Gastroesophageal sphincter (tissue), 4 donors: ENCODE data around the gene PARP6. TPM values are rescaled to one million over a fixed set of nuclear protein-coding genes. Genes with fewer than 3 reads are reported as not detected.

Experiments used
- ATAC-seq: fragments of 150-250 bp; one replicate; pipeline ENCODE4 v1.9.1; 2016; ENCODE audit warnings: mild to moderate bottlenecking, moderate library complexity
- H3K27ac ChIP-seq, 4 donors: fragments of 200-600 bp; sonication (generic) in 3 of 4; 1 replicate in 3 of 4; 2 replicates in 1 of 4; pipeline ENCODE4 v1.5.1; 2016 to 2019
- H3K27me3 ChIP-seq: fragments of 200-600 bp; sonication (generic); one replicate; pipeline ENCODE4 v1.5.1; 2019
- H3K36me3 ChIP-seq, 2 donors: fragments of 200-600 bp; sonication (generic); one replicate each; pipeline ENCODE4 v1.5.1; 2019; ENCODE audit warnings: control low read depth in 1 of 2
- H3K4me1 ChIP-seq, 3 donors: fragments of 200-600 bp; sonication (generic); 1 replicate in 2 of 3; 2 replicates in 1 of 3; pipeline ENCODE4 v1.5.1; 2016 to 2019; ENCODE audit warnings: control low read depth in 2 of 3
- H3K4me3 ChIP-seq, 2 donors: fragments of 200-600 bp; sonication (generic); one replicate each; pipeline ENCODE4 v1.5.1; 2019; ENCODE audit warnings: mild to moderate bottlenecking in 1 of 2, moderate library complexity in 1 of 2
- H3K9me3 ChIP-seq, 3 donors: fragments of 200-600 bp; sonication (generic); one replicate each; pipeline ENCODE4 v1.5.1; 2017 to 2019; ENCODE audit warnings: control low read depth in 2 of 3
- EP300 ChIP-seq: sonication (generic); formaldehyde crosslinking; IDR thresholded peaks from one replicate; pipeline ENCODE4 v1.6.1; 2017; ENCODE audit warnings: antibody characterized with exemption, mild to moderate bottlenecking
- POLR2A ChIP-seq, 2 donors: fragments of 450-650 bp; IDR thresholded peaks; one replicate each; pipeline ENCODE4 v1.6.1; 2017; ENCODE audit warnings: antibody characterized with exemption in 2 of 2, mild to moderate bottlenecking in 2 of 2, moderate library complexity in 1 of 2
- POLR2AphosphoS5 ChIP-seq: sonication (generic); formaldehyde crosslinking; IDR thresholded peaks from one replicate; pipeline ENCODE4 v1.6.1; 2017; ENCODE audit warnings: antibody characterized with exemption
- WGBS, 2 donors: methylation state at CpG; one replicate each; pipeline ENCODE4 v1.1.5; 2018; ENCODE audit warnings: low coverage in 1 of 2; 5-methylcytosine and 5-hydroxymethylcytosine counted together
- total RNA-seq, 4 donors: library from RNA; depleted of rRNA; stranded (reverse); fragments of >200 nt; gene quantifications; one replicate each; pipeline ENCODE4 v1.1.0, GENCODE V29; 2016
- TF ChIP-seq, protein P1 (sequence below), 4 experiments: fragments of 200-600 bp in 2 of 4; fragments of 450-650 bp in 2 of 4; sonication (generic) in 1 of 4; IDR thresholded peaks; one replicate each; pipeline ENCODE4 v1.5.1; 2017 to 2019; ENCODE audit warnings: antibody characterized with exemption in 4 of 4, mild to moderate bottlenecking in 2 of 4, moderate library complexity in 2 of 4

PARP6 gene
- total RNA-seq, 4 donors from 2014 or later, result 38.2 to 98.7 (median 71.4) TPM

DNA sequence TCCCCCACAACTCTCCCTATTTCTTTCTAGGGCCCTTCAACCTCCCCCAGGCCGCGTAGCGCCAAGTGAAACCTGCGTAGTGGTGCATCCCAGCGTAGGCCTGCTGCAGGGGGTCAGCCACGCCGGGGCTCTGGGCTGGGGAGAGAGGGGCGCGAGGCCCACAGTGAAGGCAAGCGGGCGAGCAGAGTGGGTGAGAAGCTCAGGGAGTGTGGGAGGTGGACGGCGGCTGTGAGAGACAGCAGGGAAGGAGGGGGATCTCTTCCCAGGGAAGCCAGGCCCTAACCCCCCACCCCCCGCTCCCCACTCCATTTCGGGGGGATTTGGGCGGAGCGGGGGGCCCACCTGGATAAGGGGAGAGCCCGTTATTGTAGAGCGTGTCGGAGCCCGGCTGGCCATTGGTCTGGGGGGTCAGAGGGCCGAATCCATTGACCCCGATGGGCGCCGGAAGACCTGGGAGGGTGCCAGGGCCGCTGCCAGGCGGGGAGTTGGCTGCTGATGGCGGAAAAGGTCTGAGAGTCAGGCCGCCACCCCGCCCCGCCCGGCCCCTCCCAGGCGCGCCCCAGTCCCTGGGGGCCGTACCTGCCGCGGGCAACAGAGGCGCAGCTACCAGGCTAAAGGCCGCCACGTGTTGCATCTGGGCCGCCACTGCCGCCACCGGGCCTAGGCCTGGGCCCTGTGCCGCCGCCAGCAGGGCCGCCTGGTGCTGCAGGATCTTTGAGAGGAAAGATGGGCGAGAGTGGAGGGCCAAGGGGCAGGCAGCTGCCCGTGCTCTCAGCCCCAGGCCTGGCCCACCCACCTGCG lies 16.6 kb upstream of the PARP6 start:
- Histone ChIP-seq H3K4me3 (no peak overlapping the region), H3K27ac (no peak overlapping the region), H3K4me1 (no peaks in the 10 kb centered on the region), H3K36me3 (peaks cover 0 to 9% of the 10 kb centered on the region in 2 donors), H3K27me3 (no peaks in the 10 kb centered on the region), H3K9me3 (no peaks in the 10 kb centered on the region)
- TF ChIP-seq POLR2A (IDR thresholded peaks at IDR 0.05) (no peak), EP300 (no peak), POLR2AphosphoS5 (no peak)
- TF ChIP-seq, protein P1, sequence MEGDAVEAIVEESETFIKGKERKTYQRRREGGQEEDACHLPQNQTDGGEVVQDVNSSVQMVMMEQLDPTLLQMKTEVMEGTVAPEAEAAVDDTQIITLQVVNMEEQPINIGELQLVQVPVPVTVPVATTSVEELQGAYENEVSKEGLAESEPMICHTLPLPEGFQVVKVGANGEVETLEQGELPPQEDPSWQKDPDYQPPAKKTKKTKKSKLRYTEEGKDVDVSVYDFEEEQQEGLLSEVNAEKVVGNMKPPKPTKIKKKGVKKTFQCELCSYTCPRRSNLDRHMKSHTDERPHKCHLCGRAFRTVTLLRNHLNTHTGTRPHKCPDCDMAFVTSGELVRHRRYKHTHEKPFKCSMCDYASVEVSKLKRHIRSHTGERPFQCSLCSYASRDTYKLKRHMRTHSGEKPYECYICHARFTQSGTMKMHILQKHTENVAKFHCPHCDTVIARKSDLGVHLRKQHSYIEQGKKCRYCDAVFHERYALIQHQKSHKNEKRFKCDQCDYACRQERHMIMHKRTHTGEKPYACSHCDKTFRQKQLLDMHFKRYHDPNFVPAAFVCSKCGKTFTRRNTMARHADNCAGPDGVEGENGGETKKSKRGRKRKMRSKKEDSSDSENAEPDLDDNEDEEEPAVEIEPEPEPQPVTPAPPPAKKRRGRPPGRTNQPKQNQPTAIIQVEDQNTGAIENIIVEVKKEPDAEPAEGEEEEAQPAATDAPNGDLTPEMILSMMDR (IDR thresholded peaks at IDR 0.05), result no peak
- ATAC-seq, result no peak
- WGBS, 2 donors, result 90% methylated on average over 2 of the region's 49 CpGs; no CpG with 5 or more reads in 1 of the 2 donors

GRCh38 chr15:72285927-72286516 lies 13.7 kb upstream of the PARP6 start:
- H3K36me3 ChIP-seq, result peaks cover 0 to 9% of the 10 kb centered on the region in 2 donors
- H3K9me3 ChIP-seq, result no peaks in the 10 kb centered on the region
- no peak for TF ChIP-seq EP300
- TF ChIP-seq, protein P1 (IDR thresholded peaks at IDR 0.05), result peak in 3 of 4 experiments; percentile 48 to 68 (median 59)
- peak; percentile 40 for ATAC-seq
- no peak overlapping the region for H3K27ac ChIP-seq
- H3K4me1 ChIP-seq, result no peaks in the 10 kb centered on the region
- whole genome bisulfite sequencing, 2 donors, result 41% methylated on average over 2 of the region's 10 CpGs; no CpG with 5 or more reads in 1 of the 2 donors
- H3K27me3 ChIP-seq, result no peaks in the 10 kb centered on the region
- H3K4me3 ChIP-seq, result no peak overlapping the region

GRCh38 chr15:72285402-72285801 lies 13.0 kb upstream of the PARP6 start:
- Histone ChIP-seq H3K9me3 (no peaks in the 10 kb centered on the region), H3K36me3 (peaks cover 0 to 9% of the 10 kb centered on the region in 2 donors), H3K4me3 (no peak overlapping the region), H3K4me1 (no peaks in the 10 kb centered on the region), H3K27ac (no peak overlapping the region), H3K27me3 (no peaks in the 10 kb centered on the region)
- TF ChIP-seq, protein P1 (IDR thresholded peaks at IDR 0.05), result no peak
- no peak for TF ChIP-seq POLR2A (IDR thresholded peaks at IDR 0.05)
- no peak for TF ChIP-seq POLR2AphosphoS5
- no peak for TF ChIP-seq EP300
- no peak for ATAC-seq
- WGBS, 2 donors, result 80% methylated on average over 1 of the region's 3 CpGs; no CpG with 5 or more reads in 1 of the 2 donors

GRCh38 chr15:72284781-72285180 lies 12.4 kb upstream of the PARP6 start:
- H3K36me3 ChIP-seq, result peaks cover 0 to 9% of the 10 kb centered on the region in 2 donors
- no peak overlapping the region for H3K4me3 ChIP-seq
- H3K27me3 ChIP-seq, result no peaks in the 10 kb centered on the region
- no peaks in the 10 kb centered on the region for H3K9me3 ChIP-seq
- WGBS, 2 donors, result 75 to 92% methylated on average over 1 of the region's 1 CpG
- H3K27ac ChIP-seq, result no peak overlapping the region
- TF ChIP-seq, protein P1 (IDR thresholded peaks at IDR 0.05), result no peak
- TF ChIP-seq POLR2AphosphoS5 (no peak), EP300 (no peak), POLR2A (IDR thresholded peaks at IDR 0.05) (no peak)
- no peak for ATAC-seq
- no peaks in the 10 kb centered on the region for H3K4me1 ChIP-seq

GRCh38 chr15:72281713-72282112 lies 9.4 kb upstream of the PARP6 start:
- Histone ChIP-seq H3K36me3 (no peaks in the 10 kb centered on the region), H3K9me3 (no peaks in the 10 kb centered on the region), H3K27me3 (no peaks in the 10 kb centered on the region), H3K4me3 (no peak overlapping the region), H3K27ac (no peak overlapping the region), H3K4me1 (no peaks in the 10 kb centered on the region)
- 95 to 100% methylated on average over 1 to 2 of the region's 3 CpGs for WGBS, 2 donors
- ATAC-seq, result no peak
- TF ChIP-seq, protein P1 (IDR thresholded peaks at IDR 0.05), result no peak
- TF ChIP-seq POLR2A (IDR thresholded peaks at IDR 0.05) (no peak), EP300 (no peak), POLR2AphosphoS5 (no peak)
